Smooth muscle cell (in vitro differentiated cells): Measurements from ENCODE around the gene VCP. TPM values are rescaled to one million over a fixed set of nuclear protein-coding genes. Genes with fewer than 3 reads are reported as not detected.

Source experiments
- DNase-seq: peaks from one replicate; lab custom pipeline; 2025; ENCODE audit not compliant: unreplicated experiment; lab: John Stamatoyannopoulos, UW
- H2AFZ ChIP-seq: fragments of 200-600 bp; sonication (generic); 2 replicates; pipeline ENCODE4 v1.6.0; 2016; ENCODE audit warnings: antibody characterized with exemption, low read depth, mild to moderate bottlenecking
- H3F3A ChIP-seq: fragments of 200-600 bp; sonication (generic); 2 replicates; pipeline ENCODE4 v1.6.0; 2017; ENCODE audit warnings: antibody characterized with exemption, low read depth
- H3K27ac ChIP-seq: fragments of 200-600 bp; sonication (generic); 2 replicates; pipeline ENCODE4 v1.5.1; 2016; ENCODE audit warnings: low read depth, mild to moderate bottlenecking
- H3K27me3 ChIP-seq: fragments of 200-600 bp; sonication (generic); 2 replicates; pipeline ENCODE4 v1.6.1; 2016; ENCODE audit warnings: low read depth, mild to moderate bottlenecking
- H3K36me3 ChIP-seq: fragments of 200-600 bp; sonication (generic); 2 replicates; pipeline ENCODE4 v1.5.1; 2016; ENCODE audit warnings: low read depth
- H3K4me1 ChIP-seq: fragments of 200-600 bp; sonication (generic); 2 replicates; pipeline ENCODE4 v1.5.1; 2016; ENCODE audit warnings: low read depth
- H3K4me2 ChIP-seq: fragments of 200-600 bp; sonication (generic); 2 replicates; pipeline ENCODE4 v1.6.0; 2016; ENCODE audit warnings: mild to moderate bottlenecking
- H3K4me3 ChIP-seq: fragments of 200-600 bp; sonication (generic); 2 replicates; pipeline ENCODE4 v1.5.1; 2016; ENCODE audit warnings: mild to moderate bottlenecking
- H3K79me2 ChIP-seq: fragments of 200-600 bp; sonication (generic); 2 replicates; pipeline ENCODE4 v1.6.0; 2016; ENCODE audit warnings: low read depth, mild to moderate bottlenecking
- H3K9ac ChIP-seq: fragments of 200-600 bp; sonication (generic); 2 replicates; pipeline ENCODE4 v1.6.0; 2016; ENCODE audit warnings: low read depth
- H3K9me3 ChIP-seq: fragments of 200-600 bp; sonication (generic); replicated peaks from 2 replicates; pipeline ENCODE4 v1.5.1; 2016; ENCODE audit warnings: low read depth
- H4K20me1 ChIP-seq: fragments of 200-600 bp; sonication (generic); 2 replicates; pipeline ENCODE4 v1.6.0; 2016; ENCODE audit warnings: low read depth
- WGBS: methylation state at CpG from one replicate; pipeline ENCODE4 v1.1.7; 2016; ENCODE audit warnings: low lambda C conversion rate; 5-methylcytosine and 5-hydroxymethylcytosine counted together
- polyA plus RNA-seq: library from polyadenylated mRNA; unstranded; fragments of >200 nt; fragmentation: Nextera tagmentation; extraction: Ambion mirVana; gene quantifications from 2 replicates; pipeline ENCODE4 v1.2.1, GENCODE V29; 2016
- total RNA-seq: library from RNA; depleted of rRNA; stranded (reverse); fragments of >200 nt; gene quantifications from 2 replicates; pipeline ENCODE4 v1.2.3, GENCODE V29; 2014
- TF ChIP-seq, protein P1 (sequence below): fragments of 200-600 bp; sonication (generic); IDR thresholded peaks from 2 replicates; pipeline ENCODE4 v1.5.1; 2017; ENCODE audit warnings: borderline replicate concordance, mild to moderate bottlenecking, antibody characterized with exemption; ENCODE audit not compliant: insufficient read depth, poor library complexity, severe bottlenecking

Gene VCP
- total and polyA plus RNA-seq, 2 experiments from 2014 or later = 207 to 314 TPM

- Histone ChIP-seq H3K9me3 (no peaks in the 10 kb centered on the region), H3K79me2 (peaks cover 48% of the 10 kb centered on the region), H4K20me1 (peaks cover 44% of the 10 kb centered on the region), H3K4me2 (no peak overlapping the region), H3K9ac (no peak overlapping the region), H3F3A (peaks cover 13% of the 10 kb centered on the region), H3K36me3 (no peaks in the 10 kb centered on the region), H3K27ac (no peak overlapping the region), H3K4me1 (peaks cover 22% of the 10 kb centered on the region), H3K27me3 (no peaks in the 10 kb centered on the region), H2AFZ (no peak overlapping the region), H3K4me3 (no peak overlapping the region)
- DNase-seq = no peak
- WGBS = 60% methylated on average over 8 of the region's 8 CpGs
- TF ChIP-seq, protein P1, sequence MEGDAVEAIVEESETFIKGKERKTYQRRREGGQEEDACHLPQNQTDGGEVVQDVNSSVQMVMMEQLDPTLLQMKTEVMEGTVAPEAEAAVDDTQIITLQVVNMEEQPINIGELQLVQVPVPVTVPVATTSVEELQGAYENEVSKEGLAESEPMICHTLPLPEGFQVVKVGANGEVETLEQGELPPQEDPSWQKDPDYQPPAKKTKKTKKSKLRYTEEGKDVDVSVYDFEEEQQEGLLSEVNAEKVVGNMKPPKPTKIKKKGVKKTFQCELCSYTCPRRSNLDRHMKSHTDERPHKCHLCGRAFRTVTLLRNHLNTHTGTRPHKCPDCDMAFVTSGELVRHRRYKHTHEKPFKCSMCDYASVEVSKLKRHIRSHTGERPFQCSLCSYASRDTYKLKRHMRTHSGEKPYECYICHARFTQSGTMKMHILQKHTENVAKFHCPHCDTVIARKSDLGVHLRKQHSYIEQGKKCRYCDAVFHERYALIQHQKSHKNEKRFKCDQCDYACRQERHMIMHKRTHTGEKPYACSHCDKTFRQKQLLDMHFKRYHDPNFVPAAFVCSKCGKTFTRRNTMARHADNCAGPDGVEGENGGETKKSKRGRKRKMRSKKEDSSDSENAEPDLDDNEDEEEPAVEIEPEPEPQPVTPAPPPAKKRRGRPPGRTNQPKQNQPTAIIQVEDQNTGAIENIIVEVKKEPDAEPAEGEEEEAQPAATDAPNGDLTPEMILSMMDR = no peak
These were observed 36.6 kb upstream of the VCP start for GRCh38 chr9:35108946-35109575.

DNA sequence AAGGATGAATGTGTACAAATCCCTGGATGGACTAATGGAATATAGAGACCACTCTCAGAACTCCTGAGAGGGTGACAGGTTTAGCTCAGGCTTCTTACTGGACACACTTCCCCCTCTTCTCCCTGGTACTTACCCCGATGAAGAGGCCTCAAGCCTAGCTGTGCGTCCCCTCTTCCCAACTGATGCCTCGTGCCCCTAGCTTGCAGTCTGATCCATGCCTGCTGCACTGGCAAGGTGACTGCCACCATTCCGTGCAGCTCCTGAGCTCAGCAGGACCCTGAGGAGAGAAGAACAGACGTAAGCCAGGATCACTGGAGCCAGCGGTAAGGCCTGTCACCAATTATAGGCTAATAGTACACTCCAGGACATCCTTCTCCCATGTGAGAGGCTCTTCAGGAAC, 36.0 kb upstream of the VCP start:
- no peak overlapping the region for H2AFZ ChIP-seq
- H3K9ac ChIP-seq = no peak overlapping the region
- H3K27ac ChIP-seq = no peak overlapping the region
- TF ChIP-seq, protein P1 = no peak
- no peaks in the 10 kb centered on the region for H3K36me3 ChIP-seq
- H4K20me1 ChIP-seq = peaks cover 39% of the 10 kb centered on the region
- H3K4me1 ChIP-seq = peaks cover 22% of the 10 kb centered on the region
- no peak for DNase-seq
- no peak overlapping the region for H3K4me3 ChIP-seq
- peaks cover 15% of the 10 kb centered on the region for H3F3A ChIP-seq
- 97% methylated on average over 6 of the region's 6 CpGs for WGBS
- H3K79me2 ChIP-seq = peaks cover 45% of the 10 kb centered on the region
- H3K4me2 ChIP-seq = no peak overlapping the region
- H3K27me3 ChIP-seq = no peaks in the 10 kb centered on the region
- no peaks in the 10 kb centered on the region for H3K9me3 ChIP-seq

DNA sequence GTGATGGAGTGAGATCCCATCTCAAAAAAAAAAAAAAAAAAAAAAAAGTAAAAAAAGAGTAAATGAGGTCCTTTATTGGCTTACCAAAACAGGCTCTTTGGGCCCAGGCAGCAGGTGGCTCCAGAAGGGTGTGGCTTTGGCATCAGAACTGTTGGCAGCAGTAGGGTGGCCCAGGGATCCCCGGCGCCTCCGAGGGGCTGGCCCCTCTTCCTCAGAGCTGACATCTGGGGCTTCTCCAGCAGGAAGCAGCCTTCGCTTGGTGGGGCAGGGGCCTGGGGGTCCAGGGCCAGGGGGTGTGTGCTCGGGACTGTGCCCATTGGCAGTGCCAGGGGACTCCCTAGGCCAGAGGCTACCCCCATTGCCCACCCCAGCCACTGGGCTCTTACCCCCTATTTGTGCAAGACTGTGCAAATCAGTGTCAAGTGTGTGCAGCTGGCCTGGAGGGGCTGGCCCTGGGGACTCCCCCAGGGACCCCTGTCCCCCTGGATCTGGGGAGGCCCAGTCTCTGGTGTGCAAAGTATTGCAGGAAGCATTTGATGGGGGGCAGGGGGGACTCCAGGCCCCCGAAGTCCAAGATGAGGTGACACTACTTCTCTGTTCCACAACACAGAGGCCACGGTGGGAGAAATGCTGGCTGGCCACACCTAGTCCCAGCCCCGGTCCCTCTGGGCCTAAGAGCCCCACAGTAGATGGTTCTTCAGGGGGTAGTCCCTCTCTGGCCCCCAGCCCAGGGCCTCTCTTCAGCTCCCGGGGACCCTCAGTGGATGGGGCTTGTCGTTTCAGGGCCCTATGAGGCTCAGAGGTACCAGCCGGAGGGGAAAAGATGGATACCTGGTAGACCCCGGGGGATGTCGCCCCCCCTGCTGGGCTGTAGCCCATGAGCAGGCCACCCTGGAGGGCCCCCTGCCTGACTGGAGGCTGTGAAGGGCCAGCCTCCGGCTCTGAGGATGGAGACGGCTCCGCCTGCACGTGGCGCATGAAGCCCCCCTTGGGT, 35.2 kb upstream of the VCP start:
- Histone ChIP-seq H3K9me3 (no peaks in the 10 kb centered on the region), H3K9ac (no peak overlapping the region), H3K4me2 (no peak overlapping the region), H3K4me1 (peaks cover 20% of the 10 kb centered on the region), H3K36me3 (no peaks in the 10 kb centered on the region), H3K4me3 (no peak overlapping the region), H2AFZ (no peak overlapping the region), H3K27me3 (no peaks in the 10 kb centered on the region), H3F3A (peaks cover 11% of the 10 kb centered on the region), H3K27ac (no peak overlapping the region), H4K20me1 (peaks cover 34% of the 10 kb centered on the region), H3K79me2 (peaks cover 38% of the 10 kb centered on the region)
- WGBS = 90% methylated on average over 18 of the region's 18 CpGs
- TF ChIP-seq, protein P1 = no peak
- no peak for DNase-seq
